ENCODE measurements around the gene SHB. TPM values are rescaled to one million over a fixed set of nuclear protein-coding genes. Genes with fewer than 3 reads are reported as not detected.

Gene SHB
- total RNA-seq, 1 donor from 2014 or later, result 15.0 TPM

DNA sequence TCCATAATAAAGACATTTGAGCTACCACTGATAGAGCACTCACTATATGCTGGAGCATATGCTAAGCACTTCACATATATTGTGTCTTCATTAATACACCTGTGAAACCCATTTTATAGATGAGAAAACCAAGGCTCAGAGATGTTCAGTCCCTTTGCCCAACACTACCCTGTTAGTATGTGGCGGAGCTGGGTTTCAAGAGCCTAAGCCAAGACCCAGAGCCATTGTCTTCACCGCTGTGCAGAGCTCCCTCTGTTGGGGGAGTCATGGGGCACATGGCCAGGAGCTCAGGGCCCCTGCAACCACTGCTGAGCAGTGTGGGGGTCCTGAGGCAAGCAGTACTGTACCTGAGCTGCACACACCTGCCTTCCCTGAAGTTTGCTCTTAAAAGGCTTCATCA lies 127.8 kb downstream of the SHB start:
- DNase-seq, result no peak
- intact Hi-C loops (cut with DNase I), result no loop called here
- no peak for ATAC-seq (ENCODE audit: poor library complexity)

DNA sequence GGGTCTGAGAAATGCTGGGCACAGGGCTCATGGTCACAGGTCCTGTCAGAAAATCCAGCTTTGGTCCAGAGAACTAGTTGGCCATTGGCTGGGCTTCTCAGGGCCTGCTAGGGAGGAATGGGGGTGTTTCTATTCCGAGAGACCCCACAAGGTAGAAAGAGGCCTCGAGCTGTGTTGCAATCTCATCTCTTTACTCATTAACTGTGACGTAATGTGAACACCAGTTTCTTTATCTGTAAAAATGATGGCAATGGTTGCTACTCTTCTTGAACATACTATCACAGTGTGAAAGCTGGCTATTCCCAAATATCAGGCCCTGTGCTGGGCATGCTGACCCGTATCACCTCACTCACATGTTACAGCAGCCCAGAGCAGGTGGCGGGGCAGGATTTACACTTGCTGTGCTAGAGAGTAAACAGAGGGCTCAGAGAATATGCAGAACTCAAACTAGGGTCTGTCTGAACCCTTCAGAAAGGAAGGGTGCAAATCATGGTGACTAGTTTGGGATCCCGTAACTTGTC lies 129.4 kb downstream of the SHB start:
- no peak for ATAC-seq (ENCODE audit: poor library complexity)
- no peak for DNase-seq
- intact Hi-C loops (cut with DNase I), result no loop called here

DNA sequence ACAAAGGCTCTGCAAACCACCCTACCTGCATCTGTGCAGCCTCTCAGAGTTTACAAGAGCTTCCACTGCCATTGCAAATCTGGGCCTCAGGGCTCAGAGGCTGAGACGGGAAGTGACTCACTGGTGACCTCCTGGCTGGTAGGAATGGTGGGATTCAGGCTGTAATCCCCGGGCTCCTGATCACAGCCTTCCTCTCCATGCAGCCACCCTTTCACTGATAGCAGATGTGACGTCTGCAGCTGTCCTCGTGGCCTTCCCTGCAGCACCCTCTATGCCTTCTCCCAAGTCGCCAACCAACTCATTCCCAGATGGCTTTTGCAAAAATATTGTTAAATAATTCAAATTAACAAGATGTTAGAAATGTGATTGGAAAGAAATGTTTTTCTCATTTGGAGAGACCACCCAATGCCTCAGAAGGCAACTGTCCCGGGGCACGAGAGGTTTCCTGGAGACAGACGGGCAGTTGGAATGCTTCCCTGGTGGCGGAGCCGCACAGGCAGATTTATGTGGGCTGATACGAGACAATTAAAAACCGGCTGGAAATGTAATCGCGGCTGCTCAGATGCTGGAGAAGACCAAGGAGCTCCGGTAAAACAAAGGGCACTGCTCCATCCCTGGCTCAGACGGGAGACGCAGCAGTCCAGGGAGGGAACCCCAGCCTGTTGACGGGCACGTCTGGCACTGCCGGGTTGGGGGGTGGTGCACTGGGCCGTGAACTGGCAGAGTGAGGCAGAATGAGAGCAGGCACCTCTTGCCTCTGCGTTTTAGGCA lies 130.7 kb downstream of the SHB start:
- ATAC-seq (ENCODE audit: poor library complexity), result peak; percentile 54
- DNase-seq, result peak; percentile 59

DNA sequence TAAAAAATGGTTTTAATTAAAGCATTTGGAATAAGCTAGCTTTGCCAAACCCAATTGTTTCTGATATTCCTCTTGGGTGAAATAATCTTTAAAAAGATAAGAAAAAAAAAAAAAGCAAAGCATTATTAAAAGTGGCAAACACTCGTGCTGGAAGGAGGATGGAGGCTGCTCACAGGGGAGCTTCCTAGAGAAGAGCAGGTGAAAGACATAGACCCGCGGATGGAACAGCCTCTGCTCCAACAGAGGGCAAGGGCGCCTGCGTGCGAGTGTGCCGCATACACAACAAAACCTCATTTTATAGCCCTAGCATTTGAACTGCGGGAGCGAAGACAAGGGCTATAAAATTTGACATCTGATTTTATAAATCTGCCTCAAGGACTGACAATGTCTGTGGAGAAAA lies 131.7 kb downstream of the SHB start:
- DNase-seq (no peak), ATAC-seq (ENCODE audit: poor library complexity) (no peak)
- intact Hi-C loops (cut with DNase I), result no loop called here

More for the DNA sequence above, 130.7 kb downstream of the SHB start:
- intact Hi-C loops (cut with DNase I), result no loop called here

DNA sequence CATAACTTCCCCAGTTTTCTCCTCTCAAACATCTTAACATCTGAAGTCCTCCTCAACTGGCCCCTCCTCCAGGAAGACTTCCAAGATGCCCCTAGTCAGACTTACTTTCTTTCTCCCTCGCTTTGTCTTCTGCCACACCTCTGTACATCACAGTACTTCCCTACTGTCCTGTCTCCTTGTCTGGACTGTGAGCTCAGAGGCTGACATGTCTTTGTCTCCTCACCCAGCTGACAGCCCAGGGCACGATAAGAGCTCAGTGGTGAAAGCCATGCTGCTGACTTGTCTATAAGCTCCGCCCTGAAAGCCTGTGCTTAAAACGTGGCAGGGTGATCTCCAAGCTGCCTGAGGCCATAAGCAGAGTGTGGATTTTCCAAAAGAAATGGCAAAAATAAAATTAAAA lies 132.1 kb downstream of the SHB start:
- ATAC-seq (ENCODE audit: poor library complexity), result peak; percentile 93
- intact Hi-C loops (cut with DNase I), result no loop called here
- DNase-seq, result peak; percentile 66

DNA sequence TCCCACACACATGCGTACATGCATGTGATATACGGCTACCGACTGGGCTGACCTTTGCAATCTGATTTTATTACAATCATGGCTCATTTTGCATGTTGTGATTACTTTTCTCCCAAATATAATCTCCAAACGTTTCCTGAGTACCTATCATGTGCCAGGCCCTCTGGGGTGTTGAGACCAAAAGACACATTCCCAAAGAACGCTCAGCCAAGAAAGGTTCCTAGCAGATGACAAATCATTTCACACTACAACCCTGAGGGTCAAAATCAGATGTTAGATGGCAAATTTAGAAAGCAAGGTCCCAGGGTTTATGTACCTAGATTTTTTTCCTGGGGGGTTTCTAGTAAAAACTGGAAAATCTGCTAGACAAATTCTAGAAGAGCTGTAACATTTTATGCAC lies 132.7 kb downstream of the SHB start:
- ATAC-seq (ENCODE audit: poor library complexity) (no peak), DNase-seq (no peak)
- intact Hi-C loops (cut with DNase I), result no loop called here

DNA sequence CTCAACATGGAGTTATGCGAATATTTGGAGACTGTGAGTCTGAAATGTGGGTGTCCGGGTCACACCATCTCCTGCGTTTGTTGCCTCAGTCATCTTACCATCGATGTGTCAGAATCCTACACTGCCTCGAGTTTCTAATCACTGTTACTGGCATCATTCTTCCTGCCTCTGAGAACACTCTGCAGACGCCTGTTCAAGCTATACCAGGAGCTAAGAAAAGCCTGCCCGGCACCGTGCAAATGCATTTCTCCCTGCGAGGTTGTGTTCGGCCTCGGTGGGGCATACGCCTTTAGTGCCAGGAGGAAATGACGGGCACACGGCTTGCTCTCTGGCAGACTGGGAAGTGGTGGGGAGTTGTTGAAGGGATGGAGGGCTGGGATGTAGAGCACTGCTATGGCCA lies 133.9 kb downstream of the SHB start:
- DNase-seq (no peak), ATAC-seq (ENCODE audit: poor library complexity) (no peak)
- intact Hi-C loops (cut with DNase I), result no loop called here

DNA sequence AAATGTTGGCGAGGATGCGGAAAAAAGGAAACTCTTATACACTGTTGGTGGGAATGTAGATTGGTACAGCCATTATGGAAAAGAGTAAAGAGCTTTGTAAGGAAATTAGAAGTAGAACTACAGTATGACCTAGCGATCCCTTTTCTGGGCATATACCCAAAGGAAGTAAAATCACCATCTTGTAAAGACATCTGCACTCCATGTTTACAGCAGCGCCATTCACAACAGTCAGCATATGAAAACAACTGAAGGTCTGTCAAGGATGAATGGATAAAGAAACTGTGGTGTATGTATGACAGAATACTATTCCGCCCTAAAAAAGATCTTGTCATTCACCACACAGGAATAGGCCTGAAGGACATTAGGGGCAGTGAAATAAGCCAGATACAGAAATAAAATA lies 137.4 kb downstream of the SHB start:
- ATAC-seq (ENCODE audit: poor library complexity), result no peak
- intact Hi-C loops (cut with DNase I), result no loop called here
- no peak for DNase-seq

DNA sequence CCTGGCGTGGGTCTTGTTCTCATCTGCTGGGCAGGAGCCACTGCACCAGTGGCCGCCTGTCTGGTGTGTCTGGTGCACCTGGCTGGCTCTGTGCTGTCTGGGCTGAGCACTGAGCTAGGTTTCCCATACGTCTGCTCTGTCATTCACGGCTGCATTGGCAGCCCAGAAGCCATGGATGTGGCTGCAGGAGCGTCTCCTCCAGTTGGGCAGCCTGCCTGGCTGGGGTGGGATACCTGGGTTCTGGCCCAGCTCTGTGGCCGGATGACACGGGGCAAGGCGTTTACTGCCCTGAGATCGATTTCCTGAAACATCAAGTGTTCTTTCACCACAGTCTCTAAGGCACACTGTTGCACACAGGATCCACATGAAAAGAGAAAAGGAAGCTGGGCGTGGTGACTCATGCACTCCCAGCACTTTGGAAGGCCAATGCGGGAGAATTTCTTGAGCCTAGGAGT lies 139.6 kb downstream of the SHB start:
- intact Hi-C loops (cut with DNase I), result no loop called here
- ATAC-seq (ENCODE audit: poor library complexity), result no peak
- no peak for DNase-seq

DNA sequence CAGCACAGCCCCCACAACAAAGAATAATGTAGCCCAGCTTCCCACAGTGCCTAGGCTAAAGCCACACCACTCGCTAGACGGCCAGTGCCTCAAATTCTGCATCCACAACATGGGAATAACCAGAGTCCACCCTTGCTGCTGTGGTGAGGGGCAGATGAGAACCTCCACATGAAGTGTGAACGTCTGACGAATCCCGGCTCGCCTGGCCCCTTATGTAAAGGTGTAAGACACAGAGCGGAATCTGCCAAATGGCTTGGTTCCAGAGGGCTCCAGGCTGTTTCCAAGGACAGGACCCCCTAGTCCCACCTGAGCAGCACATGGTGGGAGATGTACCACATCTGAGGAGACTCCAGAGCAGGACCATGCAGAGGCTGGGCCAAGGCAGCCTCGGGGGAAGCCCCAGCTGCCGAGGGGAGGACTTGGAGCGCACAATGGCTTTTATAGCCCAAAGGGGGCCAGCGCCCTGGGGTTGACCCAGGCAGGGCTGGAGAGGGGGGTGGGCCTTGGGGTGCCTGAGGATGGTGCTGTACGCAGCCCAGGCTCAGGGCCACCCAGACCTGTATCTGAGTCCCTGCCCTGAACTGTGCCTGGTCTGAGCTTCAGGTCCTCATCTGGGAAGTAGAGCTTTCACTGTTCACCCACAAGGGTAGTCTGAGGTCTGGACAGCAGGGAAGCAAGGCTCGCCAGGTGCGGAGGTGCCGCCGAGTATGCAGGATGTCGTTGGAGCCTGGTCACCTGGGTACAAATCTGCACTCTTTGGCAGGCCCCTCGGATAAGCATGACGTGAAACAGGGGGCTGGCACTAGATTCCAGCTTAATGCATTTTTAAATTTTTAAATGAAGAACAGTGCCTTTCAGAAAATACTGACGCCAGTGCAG lies 140.2 kb downstream of the SHB start:
- no peak for DNase-seq
- no peak for ATAC-seq (ENCODE audit: poor library complexity)
- intact Hi-C loops (cut with DNase I), result no loop called here

DNA sequence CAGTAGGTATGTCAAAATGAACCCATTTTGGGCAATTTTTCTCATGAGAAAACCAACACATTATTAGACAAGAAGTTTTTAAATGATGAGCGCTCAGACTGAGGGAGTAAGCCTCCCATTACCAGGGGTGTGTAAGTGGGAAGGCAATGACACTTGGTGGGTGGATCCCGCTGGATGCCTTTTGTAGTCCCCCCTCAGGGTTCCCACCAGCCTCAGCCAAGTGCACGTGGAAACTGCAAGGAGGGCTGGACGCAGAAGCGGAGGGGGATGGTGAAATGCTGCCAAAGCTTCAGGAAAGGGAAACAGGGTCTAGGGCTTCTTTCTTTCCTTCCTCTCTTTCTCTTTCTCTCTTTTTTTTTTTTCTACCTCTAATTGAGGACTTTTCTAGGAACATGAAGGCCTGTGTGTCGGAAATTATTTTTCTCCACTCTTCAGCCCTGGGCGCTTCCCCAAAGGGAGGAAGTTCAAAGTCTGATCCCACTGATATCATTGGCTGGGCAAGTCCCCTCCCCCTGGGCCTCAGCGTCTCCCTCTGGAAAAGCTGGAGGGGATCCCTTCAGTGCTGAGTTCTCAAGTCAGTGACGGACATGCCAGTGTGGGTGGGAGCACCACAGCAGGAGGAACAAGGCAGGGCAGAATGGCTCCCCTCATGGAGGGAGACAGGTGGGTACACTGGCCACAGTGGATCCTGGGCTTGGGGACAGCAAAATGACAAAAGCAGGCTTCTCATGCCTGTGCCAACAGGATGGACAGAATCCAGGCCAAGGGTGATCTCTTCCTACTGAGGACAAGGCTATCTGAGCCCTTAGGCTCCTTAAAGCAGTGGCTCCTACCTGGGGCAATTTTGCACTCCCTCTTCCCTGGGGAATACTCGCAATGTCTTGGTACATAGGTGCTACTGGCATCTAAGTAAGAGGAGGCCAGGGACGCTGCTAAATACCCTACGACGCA lies 141.2 kb downstream of the SHB start:
- ATAC-seq (ENCODE audit: poor library complexity) (peak; percentile 47), DNase-seq (no peak)
- intact Hi-C loops (cut with DNase I), result no loop called here

DNA sequence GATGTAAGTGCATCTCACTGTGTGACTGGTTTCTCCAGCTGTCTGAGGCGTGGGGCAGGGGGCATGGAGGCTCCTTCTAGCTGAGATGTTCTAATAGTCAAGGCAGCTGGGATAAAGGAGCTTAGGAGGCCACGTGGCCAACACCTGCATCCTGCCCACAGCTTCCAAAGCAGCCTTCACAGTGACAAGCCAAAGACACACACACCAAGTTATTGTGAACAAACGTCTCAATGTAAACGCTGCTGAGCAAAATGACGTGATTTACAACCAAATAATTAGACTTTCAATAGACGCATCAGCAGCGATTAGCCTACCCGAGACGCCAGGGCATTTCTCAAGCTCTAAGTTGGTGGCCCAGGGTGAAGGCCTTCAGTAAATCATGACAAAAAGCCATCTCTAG lies 141.9 kb downstream of the SHB start:
- no peak for ATAC-seq (ENCODE audit: poor library complexity)
- DNase-seq, result no peak
- intact Hi-C loops (cut with DNase I), result no loop called here

DNA sequence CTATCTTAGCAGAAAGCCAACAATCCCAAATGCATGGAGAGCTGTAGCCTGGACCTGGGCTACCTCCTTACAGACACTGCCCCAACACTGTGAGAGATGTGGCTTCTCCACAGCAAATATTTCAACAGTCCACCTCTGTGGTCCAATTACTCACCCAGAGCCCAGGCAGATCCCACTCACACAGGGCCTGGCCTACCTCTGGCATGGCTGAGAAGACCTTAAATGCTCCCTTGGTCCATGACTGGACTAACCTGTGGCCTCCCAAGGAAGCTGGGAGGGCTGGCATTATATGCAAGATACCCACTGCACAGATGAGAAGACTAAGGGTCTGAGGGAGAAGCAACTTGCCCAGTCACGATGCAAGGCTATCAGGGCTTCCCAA lies 142.3 kb downstream of the SHB start:
- DNase-seq, result no peak
- ATAC-seq (ENCODE audit: poor library complexity), result no peak
- intact Hi-C loops (cut with DNase I), result no loop called here

DNA sequence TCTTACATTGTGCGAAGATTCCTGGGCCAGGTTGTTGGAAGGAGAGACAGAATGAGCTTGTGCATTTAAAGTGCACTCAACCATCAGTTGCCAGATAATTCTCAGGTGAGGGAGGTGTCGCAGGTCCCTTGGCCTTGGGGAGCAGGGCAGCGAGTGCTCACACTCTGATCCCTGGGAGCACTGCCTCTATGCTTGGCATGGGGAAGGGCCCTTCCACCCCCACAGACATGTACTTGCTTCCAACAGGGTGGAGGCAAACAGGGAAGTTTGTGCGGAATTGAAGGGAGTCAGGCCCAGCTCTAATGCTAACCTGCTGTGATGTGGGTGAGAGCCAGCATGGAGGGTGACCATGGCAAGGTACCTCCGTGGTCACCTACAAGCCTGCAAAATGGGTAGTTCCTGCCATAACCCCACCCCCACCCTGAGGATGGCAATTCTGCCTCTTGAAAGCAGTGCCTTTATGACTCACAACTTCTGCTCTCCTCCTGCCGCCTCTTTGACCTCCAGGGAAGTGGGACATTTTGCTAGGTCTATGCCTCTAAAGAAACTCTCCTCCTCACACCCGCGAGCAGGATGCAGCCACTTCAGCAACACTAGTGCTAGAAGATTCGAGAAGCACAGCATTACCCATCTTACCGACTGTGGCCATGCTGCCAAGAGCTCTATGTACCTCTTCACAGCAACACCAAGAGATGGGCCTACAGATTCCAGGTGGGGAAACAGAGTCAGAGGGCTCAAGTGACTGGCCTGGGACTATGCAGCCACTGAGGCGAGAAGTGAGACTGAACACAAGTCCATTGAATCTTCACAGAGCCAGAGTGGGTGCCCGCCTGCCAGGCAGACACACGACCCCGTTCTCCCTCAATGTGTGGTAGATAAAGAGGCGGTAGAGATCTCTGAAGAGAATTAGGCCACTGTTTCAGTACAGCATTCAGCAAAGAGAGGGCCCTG lies 143.0 kb downstream of the SHB start:
- ATAC-seq (ENCODE audit: poor library complexity) (no peak), DNase-seq (no peak)
- intact Hi-C loops (cut with DNase I), result no loop called here

DNA sequence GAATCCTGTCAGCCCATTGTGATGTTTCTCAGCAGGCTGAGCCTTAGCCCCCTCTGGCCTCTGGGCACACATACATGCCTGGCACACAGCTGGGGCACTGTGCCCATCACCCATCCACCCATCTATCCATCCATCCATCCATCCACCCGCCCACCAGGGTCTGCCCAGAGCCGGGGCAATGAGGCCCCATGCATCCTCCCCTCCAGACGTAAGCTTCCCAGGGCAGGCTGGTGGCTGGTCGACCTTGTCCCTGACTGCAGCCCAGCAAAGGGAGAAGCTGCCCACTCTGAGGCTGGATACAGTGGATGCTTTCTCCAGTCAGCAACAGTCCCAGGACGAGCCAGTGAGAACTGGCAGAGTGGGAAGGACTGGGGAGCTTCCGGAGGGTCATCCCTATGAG lies 144.0 kb downstream of the SHB start:
- intact Hi-C loops (cut with DNase I), result no loop called here
- DNase-seq, result no peak
- ATAC-seq (ENCODE audit: poor library complexity), result no peak

DNA sequence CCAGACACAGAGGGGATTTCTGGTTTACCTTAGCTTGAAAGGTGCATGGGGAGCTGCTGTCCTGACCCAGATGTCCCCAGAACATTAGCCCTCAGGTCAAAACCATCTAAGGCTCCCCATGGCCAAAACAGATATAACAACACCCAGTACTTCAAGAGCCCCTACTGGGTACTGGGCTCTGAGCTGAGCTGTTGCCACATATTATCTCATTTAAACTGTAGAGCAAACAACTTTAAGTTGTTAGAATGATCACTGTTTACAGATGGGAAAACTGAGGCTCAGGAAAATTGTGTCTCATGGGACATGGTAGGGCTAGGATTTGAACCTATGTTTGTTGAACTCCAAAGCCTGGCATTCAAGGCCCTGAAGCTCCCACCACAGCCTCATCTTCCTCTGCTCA lies 144.5 kb downstream of the SHB start:
- no peak for ATAC-seq (ENCODE audit: poor library complexity)
- no peak for DNase-seq
- intact Hi-C loops (cut with DNase I), result loop anchor here (5.0 kb wide), 1 partner anchor 63 kb away; no protein-coding TSS in a partner anchor

DNA sequence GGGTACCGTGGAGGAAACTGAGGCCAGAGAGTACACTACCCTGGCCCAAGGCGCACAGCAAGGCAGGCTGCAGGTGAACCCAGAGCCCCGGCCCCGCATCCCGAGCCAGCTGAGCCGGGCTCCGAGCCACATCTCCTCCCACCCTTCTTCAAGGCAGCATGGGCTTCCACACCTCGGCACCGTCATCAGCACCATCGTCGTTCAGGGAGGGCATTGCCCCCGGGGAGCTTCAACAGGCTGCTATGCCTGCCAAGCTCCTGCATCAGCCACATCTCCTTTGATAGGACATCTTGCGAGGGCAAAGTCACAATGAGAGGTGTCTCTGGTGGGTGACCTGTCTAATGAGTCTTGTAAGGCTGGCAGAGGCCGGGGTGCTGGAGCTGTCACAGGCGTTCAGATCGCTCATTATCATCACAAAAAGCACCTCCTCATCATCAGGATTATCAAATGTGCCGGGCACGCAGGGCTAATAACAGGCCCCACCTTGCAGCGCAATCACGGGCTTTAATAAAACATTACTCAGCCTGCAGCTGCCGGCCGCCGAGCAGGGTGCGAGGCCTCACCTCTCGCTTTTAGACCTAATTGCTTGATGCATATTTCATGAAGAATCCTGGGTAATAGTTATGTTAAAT lies 145.1 kb downstream of the SHB start:
- ATAC-seq (ENCODE audit: poor library complexity), result no peak
- intact Hi-C loops (cut with DNase I), result loop anchor here (5.0 kb wide), 1 partner anchor 63 kb away; no protein-coding TSS in a partner anchor
- no peak for DNase-seq
